IPS-NIHi7 (cell line): ENCODE measurements around the gene ANO8.

Experiments
- DNase-seq: peaks from one replicate; pipeline ENCODE4 v3.0.0; 2012; ENCODE audit warnings: mixed read lengths; ENCODE audit errors: extremely low spot score

The ANO8 gene

GRCh38 chr19:17347877-17348276, 13.2 kb upstream of the ANO8 start:
- DNase-seq, result no peak

- no peak for DNase-seq
These were observed 12.7 kb upstream of the ANO8 start for GRCh38 chr19:17347361-17347760.

GRCh38 chr19:17346109-17346671, 11.5 kb upstream of the ANO8 start:
- peak; percentile 88 for DNase-seq

- no peak for DNase-seq
These were observed 7.2 kb upstream of the ANO8 start for GRCh38 chr19:17341845-17342244.

GRCh38 chr19:17341386-17341785, 6.7 kb upstream of the ANO8 start:
- no peak for DNase-seq

- DNase-seq, result no peak
These were observed 6.3 kb upstream of the ANO8 start for GRCh38 chr19:17340871-17341357.

- DNase-seq, result peak; percentile 81
These were observed 5.7 kb upstream of the ANO8 start for GRCh38 chr19:17340302-17340870.

- peak; percentile 59 for DNase-seq
These were observed 4.6 kb upstream of the ANO8 start for GRCh38 chr19:17339088-17339741.

GRCh38 chr19:17338433-17339078, 3.9 kb upstream of the ANO8 start:
- no peak for DNase-seq

- DNase-seq, result no peak
These were observed 3.2 kb upstream of the ANO8 start for GRCh38 chr19:17337675-17338432.

GRCh38 chr19:17336872-17337674, 2.4 kb upstream of the ANO8 start, which contains the start of gene GTPBP3:
GTPBP3 (plus strand) TSS chr19:17337553; CDS start chr19:17337612, 59 bp downstream.
- peak; percentile 91 for DNase-seq

- DNase-seq, result no peak
These were observed 920 bp upstream of the ANO8 start for GRCh38 chr19:17335575-17335974.

- peak; percentile 47 for DNase-seq
These were observed 843 bp downstream of the ANO8 start for GRCh38 chr19:17333611-17334413.

GRCh38 chr19:17332677-17333581, 1.7 kb downstream of the ANO8 start:
- peak; percentile 71 for DNase-seq

- no peak for DNase-seq
These were observed 2.3 kb downstream of the ANO8 start for GRCh38 chr19:17332360-17332676.

GRCh38 chr19:17331045-17331558, 3.6 kb downstream of the ANO8 start:
- no peak for DNase-seq

GRCh38 chr19:17330262-17331044, 4.2 kb downstream of the ANO8 start:
- no peak for DNase-seq
